Stimulated activated CD4-positive, alpha-beta T cell treated with anti-CD3 and anti-CD28 coated beads, Interleukin-4, amount 100 ng/mL, for 4 hours (primary cell): Measurements from ENCODE around the gene GRIN2C.

Source experiments
- DNase-seq, 2 experiments: peaks; one replicate each; pipeline ENCODE4 v3.0.0-alpha.2; 2020

Gene GRIN2C

DNA sequence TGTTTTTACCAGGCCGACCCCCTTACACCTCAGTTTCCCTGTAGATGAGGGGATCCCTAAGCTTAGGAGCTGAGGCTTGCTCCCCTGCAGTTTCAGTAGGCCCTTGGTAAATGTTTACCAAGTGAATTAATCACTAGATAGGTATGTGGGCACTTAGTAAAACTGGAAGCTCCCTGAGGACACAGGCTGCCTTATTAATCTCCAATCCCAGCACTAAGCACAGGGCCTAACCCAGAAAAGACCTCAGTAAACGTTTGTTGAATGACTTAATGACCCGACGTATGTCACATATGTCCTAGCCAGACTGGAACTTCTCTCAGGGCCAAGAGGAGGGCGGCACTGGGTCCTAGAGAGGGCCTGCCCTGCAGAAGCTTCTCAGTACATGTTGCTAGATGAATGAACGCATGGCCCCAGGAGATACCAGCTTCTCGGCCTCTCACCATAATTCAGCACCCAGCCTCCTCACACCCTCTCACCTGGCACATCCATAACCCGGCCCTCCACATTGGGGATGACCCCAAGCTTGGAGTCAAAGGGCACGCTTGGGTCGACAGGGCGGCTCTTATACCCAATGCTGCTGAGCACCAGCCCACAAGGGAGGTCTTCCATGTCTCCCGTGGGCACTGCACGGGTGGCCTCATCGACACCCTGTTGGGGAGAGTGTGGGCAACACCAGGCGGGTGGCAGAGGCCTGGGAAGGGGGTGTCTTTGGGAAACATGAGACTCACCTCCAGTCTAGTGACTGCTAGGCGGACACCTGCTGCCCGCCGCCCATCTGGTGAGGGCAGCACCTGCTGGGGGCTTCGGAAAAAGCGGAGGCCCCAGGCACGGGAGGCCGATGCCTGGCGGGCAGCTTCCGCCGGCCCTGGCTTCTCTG, 4.0 kb upstream of the GRIN2C start:
- DNase-seq: no peak

DNA sequence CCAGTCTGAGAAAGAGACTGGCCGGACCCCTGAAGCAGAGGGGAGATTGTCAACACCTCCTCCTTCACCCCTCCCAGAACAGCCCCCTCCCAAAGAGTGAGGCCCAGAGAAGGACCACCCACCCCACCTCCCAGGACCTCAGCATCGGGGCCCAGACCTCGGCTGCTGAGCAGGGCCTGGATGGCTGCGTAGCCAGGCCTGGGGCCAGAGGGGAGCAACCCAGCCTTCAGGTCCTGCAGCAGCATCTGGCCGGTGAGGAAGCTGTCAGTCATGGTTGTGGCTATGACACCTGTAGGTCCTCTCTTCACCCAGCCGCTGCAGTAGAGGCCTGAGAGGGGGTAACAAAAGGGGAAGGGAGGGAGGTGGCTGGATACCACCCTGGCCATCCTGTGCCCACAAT, 3.2 kb upstream of the GRIN2C start:
- no peak for DNase-seq

DNA sequence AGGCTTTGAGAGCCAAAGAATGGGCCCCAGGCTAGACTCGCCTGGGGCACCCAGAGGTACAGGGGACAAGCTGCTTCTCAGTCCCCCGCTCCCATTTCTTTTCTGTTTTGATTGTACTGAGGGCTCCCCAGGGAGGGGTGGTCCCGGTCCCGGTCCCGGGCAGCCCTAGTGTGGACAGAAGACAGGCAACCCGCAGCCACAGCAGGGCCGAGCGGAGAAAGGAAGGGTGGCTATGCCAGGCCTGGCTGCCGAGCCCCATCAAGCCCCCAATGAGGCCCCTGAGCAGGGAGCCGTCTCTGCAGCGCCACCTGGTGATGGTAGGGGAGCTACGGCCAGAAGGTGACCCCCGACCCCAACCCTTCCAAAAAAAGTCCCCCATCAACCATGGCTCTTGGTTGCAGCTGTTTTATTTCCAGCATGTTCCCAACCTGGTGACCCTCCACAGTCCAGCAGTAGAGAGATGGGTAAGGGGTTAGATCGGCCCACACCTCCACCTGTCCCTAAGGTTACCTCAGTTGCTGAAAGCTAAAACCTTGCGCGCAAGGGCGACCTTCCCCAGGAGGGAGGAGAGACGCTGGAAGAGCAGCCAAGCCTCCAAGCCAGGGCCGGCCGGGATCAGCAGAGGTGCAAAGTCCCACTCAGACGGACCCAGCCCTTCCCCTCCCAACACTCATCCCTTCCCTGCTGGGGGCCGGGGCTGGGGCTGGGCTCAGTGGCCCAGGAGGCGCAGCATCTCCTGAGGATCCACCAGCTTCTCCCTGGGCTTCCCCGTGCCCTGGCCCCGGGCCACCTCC, 2.6 kb upstream of the GRIN2C start:
- DNase-seq: peak; percentile 58 to 72

DNA sequence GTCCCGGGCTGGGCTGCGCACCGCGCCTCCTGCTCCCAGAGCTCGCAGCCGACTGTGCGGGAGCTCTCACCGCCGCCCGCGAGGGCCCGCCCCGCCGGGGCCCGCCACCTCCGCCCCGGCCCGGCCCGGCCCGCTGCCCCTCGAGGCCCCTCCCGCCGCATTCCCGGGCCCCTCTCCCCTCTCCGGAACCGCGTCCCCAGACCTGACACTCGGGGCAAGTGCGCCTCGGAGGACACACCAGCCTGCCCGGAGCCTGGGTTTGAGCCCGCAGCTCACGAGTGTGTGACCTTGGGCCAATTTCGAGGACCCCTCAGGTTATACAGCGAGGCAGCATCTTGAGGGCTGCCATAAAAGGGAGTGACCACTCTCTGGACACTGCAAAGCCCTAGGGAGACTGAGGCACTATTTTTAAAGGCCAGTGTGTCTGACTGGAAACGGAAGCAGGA, 2.0 kb upstream of the GRIN2C start:
- no peak for DNase-seq

DNA sequence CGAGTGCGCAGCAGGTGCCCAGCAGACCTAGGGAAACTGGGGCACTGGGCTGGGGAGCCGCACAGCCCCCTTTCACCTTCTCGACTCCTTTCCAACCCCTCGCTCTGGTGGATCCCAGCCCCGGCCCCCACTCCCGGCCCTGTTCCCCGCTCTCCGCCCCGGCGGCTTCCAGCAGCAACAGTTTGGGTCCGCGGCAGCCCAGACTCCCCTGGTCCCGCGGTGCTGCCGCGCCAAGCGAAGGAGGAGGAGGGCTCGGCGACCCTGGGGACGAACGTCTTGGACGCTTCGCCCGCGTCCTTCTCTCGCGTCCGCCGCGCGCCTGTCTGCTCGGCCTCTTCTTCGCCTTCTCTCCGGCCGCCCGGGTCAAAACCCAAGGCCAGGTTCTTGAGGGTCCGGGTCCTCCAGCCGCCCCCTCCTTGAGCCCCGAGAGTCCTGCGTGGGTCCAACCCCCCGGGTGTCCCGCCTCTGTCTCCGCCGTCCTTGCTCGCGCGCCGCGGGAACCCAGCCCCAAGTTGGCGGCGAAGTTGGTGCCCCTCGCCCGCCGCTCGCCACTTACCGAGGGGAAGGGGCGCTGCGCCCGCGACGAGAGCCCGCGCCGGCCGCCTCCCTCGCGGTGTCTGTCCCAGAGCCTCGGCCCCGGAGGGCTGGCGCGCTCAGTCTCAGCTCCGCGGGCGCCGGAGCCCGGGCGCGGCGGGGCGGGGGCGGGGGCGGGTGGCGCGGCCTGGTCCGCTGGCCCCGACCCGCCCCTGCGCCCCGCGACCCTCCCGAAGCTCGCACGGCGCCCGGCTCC, 1.4 kb upstream of the GRIN2C start:
- DNase-seq: no peak

DNA sequence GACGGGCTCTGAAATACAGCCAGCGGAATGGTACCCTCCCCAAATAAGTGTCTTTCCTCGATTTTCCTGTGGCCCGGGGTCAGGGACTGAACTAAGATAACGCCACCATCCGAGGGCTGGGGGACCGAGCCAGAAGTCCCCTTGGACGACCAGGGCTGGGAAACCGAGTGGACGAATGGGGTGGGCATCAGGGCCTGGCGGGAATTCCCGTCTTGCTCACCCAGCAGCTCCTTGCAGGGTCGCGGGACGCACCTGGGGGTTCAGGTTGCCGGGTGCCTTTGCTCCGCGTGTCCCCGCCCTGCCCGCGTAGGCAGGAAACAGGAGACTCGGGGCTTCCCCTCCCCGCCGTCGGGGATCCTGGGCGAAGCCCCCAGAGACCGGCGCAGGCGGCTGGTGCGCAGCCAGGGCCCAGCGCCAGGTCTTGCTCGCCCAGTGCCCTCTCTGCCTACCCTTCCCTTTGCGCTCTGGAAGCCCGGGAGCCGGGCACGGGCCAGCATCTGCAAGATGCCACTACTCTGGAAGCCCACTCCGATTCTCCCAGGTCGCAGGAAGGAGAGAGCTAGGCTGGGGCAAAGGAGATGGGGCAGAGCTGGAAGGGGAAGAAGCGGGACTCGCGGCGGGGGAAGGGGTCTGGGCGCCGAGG, 665 bp upstream of the GRIN2C start:
- no peak for DNase-seq

DNA sequence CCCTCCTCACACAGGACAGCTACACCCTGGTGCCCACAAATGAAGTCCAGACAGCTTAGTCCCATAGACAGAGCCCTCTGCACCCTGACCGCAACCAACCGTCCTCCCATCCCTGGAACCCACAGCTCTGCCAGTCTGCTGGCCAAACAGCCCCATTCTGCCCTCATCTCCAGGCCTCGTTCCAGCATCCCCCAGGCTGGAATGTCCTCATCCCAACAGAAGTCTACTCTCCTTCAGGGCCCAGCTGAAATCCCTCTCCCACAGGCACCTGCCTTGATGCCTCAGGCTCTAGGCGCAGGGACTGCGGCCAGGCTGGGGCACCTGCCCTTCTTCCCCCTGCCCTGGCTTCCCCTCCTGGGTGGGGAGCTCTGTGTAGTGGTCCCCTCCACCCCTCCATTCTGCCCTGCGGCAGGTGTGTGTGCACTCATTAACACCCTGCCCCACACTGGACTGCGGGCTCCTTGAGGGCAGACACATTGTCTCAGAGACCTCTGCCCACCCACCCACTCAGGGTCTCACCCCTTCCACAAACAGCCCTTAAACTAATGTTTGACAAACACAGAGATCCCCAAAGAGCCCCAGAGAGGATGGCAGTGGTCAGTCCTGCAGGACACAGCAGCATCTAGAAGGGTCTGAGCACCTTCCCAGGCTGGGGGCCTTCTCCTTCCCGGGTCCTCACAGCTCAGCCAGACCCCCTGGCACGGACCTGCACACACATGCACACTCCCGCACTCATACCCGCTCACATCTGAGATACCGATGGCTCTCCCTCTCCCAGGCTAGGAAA, 820 bp downstream of the GRIN2C start:
- DNase-seq: no peak

DNA sequence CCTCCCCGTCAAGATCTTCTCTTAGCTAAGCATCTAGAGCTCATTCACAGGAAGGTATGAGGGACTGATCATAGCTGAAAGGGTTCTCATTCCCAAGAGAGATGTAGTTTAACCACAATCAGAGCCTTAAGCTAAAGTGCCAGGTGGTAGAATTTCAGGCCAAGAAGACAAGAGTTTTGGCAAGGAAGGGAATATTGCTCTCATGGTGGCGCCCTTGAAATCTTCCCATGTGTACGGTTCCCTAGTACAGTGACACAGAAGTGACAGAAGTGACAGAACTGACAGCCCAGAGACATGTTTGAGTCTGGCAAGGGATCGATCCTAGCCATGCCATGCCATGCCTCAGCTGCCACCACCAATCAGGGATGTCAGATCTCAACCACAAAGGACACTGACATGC, 2.5 kb downstream of the GRIN2C start:
- DNase-seq: no peak

DNA sequence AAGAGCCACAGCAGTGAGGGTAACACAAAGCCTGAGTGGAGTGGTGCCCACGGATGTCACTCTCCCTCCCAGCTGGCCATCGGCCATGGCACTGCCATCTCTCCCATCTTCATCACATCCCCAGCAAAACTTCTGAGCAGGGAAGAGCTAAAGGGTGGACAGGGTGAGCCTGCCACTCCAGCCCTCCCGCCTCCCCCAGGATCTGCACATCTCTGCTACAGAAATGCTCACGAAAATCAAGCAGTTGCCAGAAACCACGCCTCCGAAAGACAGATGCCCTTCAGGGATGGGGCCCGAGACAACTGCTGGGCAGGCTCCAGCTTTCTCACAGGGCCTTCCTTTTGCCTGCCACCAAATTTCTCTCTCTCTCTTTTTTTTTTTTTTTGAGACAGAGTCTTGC, 3.6 kb downstream of the GRIN2C start:
- no peak for DNase-seq

DNA sequence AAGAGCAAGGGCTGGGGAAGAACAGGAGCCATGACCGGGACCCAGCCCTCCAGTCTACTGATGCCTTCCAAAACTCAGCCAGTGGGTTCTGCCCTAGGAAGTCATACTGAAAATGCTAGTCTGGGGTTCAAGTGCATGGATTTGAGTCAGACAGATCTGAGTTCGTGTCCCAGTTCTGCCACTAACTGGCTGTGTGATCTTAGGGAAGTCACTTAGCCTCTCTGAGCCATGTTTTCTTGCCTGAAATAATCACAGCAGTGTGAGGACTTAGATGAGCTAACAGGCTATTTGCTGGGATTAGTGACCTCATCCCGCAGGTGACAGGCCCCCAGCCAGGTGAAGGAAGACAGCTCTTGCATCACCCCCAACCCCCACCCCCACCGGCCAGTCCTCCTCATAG, 4.4 kb downstream of the GRIN2C start:
- DNase-seq: no peak

DNA sequence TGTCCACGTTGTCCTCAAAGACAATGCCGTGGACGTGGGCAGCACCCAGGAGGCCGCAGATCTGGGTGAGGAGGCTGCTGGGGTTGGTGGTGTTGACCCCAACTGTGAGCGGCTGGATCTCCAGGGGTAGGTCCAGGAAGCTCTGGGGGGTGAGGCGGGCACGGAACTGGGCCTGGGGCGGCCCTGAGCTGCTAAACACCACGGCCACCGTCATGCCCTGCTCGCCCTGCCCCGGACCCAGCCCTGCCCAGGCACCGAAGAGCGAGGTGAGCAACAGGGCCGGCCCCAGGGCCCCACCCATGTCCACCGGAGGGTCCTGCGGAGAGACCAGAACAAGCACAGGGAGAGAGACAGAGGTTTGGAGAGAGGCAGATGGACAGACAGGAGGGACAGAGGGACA, 4.9 kb downstream of the GRIN2C start:
- DNase-seq: no peak

DNA sequence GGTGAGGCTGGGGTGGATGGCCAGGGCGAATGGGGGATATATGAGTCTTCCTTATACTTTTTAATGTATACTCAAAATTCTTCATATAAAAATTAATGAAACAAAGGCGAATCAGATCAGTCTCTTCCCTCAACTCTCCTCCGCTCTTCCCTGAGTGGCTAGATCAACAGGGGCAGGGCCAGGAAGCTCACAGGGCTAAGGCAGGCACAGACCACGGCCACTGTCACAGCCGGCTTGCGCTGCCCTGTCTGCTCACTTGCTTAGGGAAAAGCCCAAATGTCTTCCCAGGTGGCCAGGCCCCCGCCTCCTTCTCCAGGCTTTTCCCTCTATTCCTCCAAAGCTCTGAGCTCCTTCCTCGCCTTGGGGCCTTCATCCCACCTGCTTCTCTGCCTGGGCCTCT, 6.0 kb downstream of the GRIN2C start:
- DNase-seq: no peak

DNA sequence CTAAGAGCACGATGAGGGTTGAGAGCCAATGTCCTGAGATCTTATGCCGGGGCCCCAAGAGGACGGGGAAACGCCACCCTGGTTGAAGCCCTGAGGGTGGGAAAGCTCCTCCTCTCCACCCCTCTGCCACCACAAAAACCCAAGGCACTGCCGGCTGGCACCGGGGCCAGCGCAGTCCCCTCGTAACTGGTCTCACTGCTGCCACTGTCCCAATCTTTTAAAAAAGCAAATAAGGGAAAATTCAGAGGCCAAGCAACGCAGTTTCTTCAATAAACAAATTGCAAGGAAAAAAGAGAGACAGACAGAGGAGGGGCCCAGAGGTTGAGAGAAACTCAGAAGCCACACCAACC, 6.7 kb downstream of the GRIN2C start:
- no peak for DNase-seq

DNA sequence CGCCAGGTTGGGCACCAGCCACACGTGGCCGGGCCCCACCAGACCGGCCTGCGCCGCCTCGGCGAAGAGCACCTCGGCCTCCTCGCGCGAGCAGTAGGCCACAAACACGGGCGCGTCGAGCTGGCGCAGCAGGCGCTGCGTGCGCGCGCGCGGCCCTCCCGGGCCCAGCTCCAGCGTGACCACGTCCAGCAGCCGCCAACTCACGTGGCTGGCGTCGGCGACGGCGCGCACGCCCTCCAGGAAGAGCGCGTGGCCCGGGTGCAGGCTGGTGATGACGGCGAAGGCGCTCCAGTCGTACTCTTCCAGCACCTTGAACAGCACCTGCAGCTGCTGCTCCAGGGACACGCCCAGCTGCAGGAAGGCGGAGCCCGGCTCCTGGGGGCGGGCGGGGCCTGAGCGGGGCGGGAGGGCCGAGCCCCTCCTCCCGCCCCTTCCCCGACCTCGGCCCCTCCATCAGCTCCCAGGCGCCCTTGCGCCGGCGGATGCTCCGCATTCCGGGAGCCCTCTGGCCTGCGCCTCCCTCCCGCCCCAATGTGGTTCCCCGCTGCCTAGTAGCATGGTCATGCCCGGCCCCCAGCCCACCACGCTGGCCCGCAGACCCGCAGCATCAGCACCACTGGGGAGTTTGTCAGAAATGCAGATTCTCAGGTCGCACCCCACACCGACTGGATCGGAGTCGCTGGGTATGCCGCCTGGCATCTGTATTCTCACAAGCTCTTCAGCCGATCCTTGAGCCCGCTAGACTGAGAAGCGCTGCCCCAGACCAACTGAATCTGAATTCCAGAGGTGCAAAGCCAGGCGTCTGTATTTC, 7.2 kb downstream of the GRIN2C start:
- peak; percentile 58 to 63 for DNase-seq

DNA sequence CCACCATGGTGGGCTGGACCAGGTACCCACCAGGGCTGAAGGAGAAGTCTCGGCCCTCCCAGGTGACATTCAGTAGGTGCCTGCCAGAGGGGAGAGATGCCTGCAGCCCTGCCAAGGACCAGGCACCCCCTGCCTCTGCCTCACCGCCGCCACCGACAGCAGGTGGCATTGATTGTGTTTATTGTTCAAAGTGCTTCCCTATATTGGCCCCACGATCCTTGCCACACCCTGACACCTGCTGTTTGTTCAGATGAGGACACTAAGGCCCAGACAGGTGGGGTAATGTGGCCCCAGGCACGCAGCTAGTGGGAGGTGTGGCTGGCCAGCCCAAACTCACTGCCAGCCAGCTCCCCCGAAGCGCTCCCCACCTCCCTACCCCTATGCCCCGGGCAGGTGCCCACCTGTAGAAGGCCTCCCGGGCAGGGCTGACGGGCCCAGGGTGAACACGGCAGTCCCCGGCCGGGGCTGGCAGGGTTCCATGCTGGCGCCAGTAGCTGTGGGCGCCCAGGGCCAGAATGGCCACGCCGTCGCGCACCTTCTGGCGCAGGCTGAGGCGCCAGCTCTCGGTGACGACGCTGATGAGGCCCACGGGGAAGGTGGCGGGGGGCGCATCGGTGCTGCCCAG, 8.0 kb downstream of the GRIN2C start:
- DNase-seq: no peak

DNA sequence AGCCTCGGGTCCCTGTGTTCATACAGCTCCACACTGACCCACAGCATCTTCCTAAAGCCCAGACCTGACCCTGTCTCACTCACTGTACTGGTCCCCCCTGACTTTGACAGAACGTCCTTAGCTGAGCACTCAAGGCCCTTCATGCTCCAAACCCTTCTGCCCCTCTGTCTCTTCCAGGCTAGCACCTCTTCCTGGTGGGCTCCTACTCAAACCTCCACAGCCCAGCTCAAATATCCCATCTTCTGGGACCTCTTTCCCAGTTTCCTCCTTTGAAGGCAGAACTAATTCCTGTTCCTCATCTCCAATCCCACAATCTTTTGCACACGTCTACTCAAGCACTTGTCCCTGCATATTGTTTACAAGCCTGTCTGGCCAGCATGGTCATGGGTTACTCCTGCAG, 8.8 kb downstream of the GRIN2C start:
- no peak for DNase-seq

DNA sequence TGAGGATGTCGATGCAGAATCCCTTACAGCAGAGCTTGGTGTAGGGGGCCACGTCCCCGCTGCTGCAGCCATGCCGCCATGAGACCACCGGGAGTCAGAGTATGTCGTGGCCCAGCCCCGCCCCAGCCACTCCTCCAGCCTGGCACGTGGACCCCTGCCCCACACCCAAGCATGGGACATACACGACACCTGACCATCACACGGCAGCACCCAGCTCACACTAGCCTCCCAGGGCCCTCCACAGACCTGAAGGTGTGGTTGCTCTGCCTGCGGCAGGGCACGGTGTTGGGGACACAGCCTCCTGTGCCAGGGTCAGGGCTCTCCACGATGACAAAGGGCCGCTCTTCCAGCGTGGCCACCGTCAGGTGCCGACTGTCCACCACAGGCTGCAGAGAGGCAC, 9.4 kb downstream of the GRIN2C start:
- DNase-seq: no peak

DNA sequence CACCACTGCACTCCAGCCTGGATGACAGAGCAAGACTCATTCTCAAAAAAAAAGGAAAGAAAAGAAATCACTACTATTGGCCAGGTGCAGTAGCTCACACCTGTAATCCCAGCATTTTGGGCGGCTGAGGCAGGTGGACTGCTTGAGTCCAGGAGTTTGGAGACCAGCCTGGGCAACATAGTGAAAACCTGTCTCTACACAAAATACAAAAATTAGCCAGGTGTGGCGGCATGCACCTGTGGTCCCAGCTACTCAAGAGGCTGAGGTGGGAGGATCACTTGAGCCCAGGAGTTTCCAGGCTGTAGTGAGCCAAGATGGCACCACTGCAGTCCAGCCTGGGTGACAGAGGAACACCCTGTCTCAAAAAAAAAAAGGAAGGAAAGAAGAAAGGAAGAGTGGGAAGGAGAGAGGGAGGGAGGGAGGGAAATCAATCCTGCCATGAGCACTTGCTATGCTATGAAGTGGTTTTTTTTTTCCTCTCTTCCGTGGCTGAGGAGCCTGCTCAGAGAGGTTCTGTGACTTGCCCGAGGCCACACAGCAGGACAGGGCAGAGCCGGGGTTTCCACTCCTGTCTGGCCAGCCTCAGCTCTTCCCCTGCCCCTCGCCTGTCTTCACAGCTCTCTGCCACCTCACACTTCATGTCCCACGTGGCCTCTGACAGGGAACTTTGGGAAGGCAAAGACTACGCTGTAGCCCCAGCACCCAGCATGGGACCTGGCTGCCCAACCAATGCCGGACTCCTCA, 10.9 kb downstream of the GRIN2C start:
- DNase-seq: no peak

DNA sequence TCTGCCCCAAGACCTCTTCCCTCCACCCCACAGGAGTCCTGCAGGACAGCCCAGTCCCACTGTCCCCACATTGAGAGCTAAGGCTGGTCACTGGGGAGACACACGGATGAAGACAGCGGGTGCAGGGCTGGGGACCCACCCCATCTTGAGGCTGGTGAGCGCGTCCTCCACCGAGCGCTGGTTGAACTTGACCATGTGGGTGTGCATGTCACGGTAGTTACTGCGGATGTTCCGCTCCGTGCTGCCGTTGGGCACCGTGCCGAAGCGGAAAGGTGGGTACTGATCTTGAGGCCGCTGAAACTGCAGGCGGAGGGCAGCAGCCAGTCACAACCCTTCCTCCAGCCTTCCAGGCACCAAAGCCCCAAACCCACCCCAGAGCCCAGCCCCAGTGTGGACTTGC, 13.1 kb downstream of the GRIN2C start:
- DNase-seq: no peak

DNA sequence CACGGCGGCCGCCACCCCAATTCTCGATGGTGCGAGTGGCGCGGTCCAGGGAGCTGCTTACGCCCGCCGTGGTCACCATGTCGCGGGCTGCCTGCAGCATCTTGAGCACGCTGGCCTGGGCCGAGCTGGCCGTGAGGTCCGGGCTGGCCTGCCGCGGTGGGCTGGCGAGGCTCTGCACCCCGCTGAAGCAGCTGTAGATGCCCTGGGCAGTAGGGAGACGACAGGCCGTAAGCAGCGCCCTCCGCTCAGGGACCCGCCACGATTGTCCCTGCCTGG, 16.4 kb downstream of the GRIN2C start:
- no peak for DNase-seq
